HG02981 (cell line): ENCODE data around the gene C9orf50.
"Not testable (repeated sequence)": the region's sequence is repeated elsewhere in the genome, so short reads cannot be mapped to it uniquely, and the experiment has no call there.

Experiments used
- ATAC-seq: cut with Tn5 transposase; IDR thresholded peaks from one replicate; pipeline ENCODE4 v1.9.1; 2021; ENCODE audit warnings: mild to moderate bottlenecking, moderate library complexity; ENCODE audit not compliant: unreplicated experiment

The C9orf50 gene

GRCh38 chr9:129620669-129621295, at the start of gene C9orf50:
Gene C9orf50, minus strand, starts transcription at chr9:129621101. Its CDS starts 527 bp downstream, at chr9:129620574.
- no peak for ATAC-seq

- ATAC-seq = no peak
Measured at GRCh38 chr9:129669946-129670345, 49.0 kb upstream of the C9orf50 start.

GRCh38 chr9:129669141-129669718, 48.3 kb upstream of the C9orf50 start:
- no peak for ATAC-seq

GRCh38 chr9:129667850-129668249, 46.9 kb upstream of the C9orf50 start:
- ATAC-seq = no peak

- no peak for ATAC-seq
Measured at GRCh38 chr9:129667378-129667777, 46.5 kb upstream of the C9orf50 start.

GRCh38 chr9:129666575-129666974, 45.7 kb upstream of the C9orf50 start:
- ATAC-seq = no peak

GRCh38 chr9:129665814-129666520, 45.1 kb upstream of the C9orf50 start:
- no peak for ATAC-seq

- ATAC-seq = no peak
Measured at GRCh38 chr9:129665389-129665775, 44.5 kb upstream of the C9orf50 start, which contains the start of gene PRRX2. Gene PRRX2, plus strand, starts transcription at chr9:129665647. Its CDS starts 221 bp downstream, at chr9:129665868.

- ATAC-seq = no peak
Measured at GRCh38 chr9:129664746-129665388, 44.0 kb upstream of the C9orf50 start.

- ATAC-seq = not testable (repeated sequence)
Measured at GRCh38 chr9:129662239-129662638, 41.3 kb upstream of the C9orf50 start.

- ATAC-seq = no peak
Measured at GRCh38 chr9:129661029-129661428, 40.1 kb upstream of the C9orf50 start.

- ATAC-seq = no peak
Measured at GRCh38 chr9:129656795-129657390, 36.0 kb upstream of the C9orf50 start.

GRCh38 chr9:129655696-129656095, 34.8 kb upstream of the C9orf50 start:
- ATAC-seq = no peak

GRCh38 chr9:129655154-129655553, 34.3 kb upstream of the C9orf50 start:
- ATAC-seq = no peak

GRCh38 chr9:129654554-129655040, 33.7 kb upstream of the C9orf50 start:
- ATAC-seq = no peak

GRCh38 chr9:129653823-129654553, 33.1 kb upstream of the C9orf50 start:
- no peak for ATAC-seq

GRCh38 chr9:129650680-129651235, 29.9 kb upstream of the C9orf50 start:
- no peak for ATAC-seq

- ATAC-seq = no peak
Measured at GRCh38 chr9:129649726-129650679, 29.1 kb upstream of the C9orf50 start.

- no peak for ATAC-seq
Measured at GRCh38 chr9:129648764-129649115, 27.8 kb upstream of the C9orf50 start.
